Activated CD8-positive, alpha-beta memory T cell treated with anti-CD3 and anti-CD28 coated beads, Interleukin-2, amount 50 U/mL, for 48 hours (primary cell): ENCODE measurements around the gene FCGR3A.
A peak's percentile ranks its signal among the peaks of the same experiment; 100 is the strongest.
"Not testable (repeated sequence)": the region's sequence is repeated elsewhere in the genome, so short reads cannot be mapped to it uniquely, and the experiment has no call there.

ENCODE experiments used
- DNase-seq: peaks from one replicate; pipeline ENCODE4 v3.0.0-alpha.2; 2020

The FCGR3A gene

DNA sequence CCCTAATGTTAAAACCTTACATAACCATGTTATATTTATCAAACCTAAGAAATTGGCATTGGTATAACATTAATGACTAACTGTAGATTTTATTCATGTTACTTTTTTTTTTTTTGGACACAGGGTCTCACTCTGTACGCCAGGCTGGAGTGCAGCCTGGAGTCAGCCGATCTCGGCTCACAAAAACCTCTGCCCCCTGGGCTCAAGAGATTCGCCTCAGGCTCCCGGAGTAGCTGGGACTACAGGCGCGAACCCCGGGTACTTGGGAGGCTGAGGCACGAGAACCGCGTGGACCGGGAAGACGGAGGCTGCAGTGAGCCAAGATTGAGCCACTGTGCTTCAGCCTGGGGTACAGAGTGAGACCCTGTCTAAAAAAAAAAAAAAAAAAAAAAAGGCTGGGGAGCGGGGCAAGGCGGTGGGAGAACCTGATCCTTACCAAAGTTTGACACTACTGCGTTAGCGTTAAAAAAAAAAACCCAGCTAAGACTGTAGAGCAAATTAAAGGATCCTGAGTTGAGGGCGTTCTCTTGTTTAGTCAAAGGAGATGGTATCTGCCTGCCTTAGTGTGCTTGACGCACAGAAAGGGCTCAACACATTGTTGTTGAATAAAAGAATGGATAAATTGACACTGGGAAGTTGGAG, 20.0 kb downstream of the FCGR3A start:
- DNase-seq = not testable (repeated sequence)

DNA sequence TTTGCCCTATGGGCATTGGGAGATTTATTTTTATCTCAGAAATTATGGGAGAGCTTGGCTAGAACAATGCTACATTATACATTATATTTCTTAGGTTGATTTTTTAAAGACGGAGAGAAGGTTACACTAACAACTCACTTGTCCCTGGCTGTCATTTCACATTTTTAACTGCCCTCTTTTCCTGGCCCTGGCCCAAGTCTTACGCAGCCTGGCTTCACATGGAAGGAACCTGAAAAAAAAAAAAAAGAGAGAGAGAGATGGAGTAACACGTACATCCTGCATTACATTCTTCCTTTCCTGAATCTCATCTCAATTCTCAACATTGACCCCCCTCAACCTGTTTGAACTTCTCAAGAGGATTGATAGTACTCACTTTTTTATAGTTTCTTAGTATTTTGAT, 21.1 kb downstream of the FCGR3A start:
- DNase-seq = not testable (repeated sequence)

DNA sequence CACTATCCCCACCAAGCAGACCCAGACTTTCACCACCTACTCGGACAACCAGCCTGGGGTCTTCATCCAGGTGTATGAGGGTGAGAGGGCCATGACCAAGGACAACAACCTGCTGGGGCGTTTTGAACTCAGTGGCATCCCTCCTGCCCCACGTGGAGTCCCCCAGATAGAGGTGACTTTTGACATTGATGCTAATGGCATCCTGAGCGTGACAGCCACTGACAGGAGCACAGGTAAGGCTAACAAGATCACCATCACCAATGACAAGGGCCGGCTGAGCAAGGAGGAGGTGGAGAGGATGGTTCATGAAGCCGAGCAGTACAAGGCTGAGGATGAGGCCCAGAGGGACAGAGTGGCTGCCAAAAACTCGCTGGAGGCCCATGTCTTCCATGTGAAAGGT, 23.7 kb downstream of the FCGR3A start:
- not testable (repeated sequence) for DNase-seq

DNA sequence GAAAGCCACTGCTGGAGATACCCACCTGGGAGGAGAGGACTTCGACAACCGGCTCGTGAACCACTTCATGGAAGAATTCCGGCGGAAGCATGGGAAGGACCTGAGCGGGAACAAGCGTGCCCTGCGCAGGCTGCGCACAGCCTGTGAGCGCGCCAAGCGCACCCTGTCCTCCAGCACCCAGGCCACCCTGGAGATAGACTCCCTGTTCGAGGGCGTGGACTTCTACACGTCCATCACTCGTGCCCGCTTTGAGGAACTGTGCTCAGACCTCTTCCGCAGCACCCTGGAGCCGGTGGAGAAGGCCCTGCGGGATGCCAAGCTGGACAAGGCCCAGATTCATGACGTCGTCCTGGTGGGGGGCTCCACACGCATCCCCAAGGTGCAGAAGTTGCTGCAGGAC, 24.3 kb downstream of the FCGR3A start:
- not testable (repeated sequence) for DNase-seq

DNA sequence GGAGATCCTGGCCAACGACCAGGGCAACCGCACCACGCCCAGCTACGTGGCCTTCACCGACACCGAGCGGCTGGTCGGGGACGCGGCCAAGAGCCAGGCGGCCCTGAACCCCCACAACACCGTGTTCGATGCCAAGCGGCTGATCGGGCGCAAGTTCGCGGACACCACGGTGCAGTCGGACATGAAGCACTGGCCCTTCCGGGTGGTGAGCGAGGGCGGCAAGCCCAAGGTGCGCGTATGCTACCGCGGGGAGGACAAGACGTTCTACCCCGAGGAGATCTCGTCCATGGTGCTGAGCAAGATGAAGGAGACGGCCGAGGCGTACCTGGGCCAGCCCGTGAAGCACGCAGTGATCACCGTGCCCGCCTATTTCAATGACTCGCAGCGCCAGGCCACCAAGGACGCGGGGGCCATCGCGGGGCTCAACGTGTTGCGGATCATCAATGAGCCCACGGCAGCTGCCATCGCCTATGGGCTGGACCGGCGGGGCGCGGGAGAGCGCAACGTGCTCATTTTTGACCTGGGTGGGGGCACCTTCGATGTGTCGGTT, 24.8 kb downstream of the FCGR3A start:
- not testable (repeated sequence) for DNase-seq

DNA sequence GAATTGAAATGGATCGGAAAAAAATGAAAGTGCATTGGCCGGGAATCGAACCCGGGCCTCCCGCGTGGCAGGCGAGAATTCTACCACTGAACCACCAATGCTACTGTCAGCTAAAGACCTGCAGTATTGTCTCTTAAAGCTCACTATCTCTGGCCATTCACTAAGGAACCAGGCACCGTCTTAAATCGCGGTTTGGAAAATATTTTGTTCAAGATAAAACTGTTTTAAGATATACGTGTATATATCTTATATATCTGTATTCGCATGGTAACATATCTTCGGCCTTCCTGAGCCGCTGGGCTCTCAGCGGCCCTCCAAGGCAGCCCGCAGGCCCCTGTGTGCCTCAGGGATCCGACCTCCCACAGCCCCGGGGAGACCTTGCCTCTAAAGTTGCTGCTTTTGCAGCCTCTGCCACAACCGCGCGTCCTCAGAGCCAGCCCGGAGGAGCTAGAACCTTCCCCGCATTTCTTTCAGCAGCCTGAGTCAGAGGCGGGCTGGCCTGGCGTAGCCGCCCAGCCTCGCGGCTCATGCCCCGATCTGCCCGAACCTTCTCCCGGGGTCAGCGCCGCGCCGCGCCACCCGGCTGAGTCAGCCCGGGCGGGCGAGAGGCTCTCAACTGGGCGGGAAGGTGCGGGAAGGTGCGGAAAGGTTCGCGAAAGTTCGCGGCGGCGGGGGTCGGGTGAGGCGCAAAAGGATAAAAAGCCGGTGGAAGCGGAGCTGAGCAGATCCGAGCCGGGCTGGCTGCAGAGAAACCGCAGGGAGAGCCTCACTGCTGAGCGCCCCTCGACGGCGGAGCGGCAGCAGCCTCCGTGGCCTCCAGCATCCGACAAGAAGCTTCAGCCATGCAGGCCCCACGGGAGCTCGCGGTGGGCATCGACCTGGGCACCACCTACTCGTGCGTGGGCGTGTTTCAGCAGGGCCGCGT, 25.5 kb downstream of the FCGR3A start, which contains the start of gene HSPA6:
TSS of gene HSPA6 (plus strand) at position 724 of the 925 bp plus-strand sequence. CDS start at position 843, 119 bp downstream.
- DNase-seq = peak; percentile 97

DNA sequence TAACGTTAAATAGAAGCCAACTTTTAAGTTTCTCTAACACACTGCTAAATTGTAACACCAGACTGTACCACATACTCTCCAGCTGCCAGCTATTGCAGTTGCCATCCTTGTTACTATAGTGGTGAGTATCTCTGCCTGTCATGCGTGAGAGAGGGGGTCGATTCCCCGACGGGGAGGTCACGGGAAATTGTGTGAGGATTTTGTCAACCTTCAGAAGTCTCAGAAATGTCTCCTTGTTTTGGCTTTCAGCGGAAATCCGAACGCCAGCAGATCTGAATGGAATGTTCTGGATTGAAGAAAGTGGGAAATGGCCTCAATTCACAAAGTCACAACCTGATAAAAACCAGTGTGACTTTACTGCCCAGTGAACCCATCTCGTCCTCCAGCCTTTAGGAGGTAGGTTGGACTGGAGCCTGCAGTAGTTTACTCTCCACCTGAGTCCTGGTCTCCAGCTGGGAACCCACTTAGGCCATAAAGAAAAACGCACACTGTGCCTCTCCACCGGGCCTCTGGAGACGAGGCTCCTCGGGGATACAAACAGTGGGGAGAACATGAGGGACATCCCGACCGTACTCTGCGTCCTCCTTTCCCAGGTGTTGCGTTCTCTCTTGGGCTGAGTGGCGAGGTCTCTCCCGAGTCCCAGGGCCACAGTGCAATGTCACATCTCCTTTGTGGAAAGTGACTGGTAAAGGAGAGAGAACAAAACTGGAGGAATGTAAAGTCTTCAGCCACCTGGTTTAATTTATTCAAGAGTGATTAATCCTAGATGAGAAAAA, 26.4 kb downstream of the FCGR3A start:
- not testable (repeated sequence) for DNase-seq

DNA sequence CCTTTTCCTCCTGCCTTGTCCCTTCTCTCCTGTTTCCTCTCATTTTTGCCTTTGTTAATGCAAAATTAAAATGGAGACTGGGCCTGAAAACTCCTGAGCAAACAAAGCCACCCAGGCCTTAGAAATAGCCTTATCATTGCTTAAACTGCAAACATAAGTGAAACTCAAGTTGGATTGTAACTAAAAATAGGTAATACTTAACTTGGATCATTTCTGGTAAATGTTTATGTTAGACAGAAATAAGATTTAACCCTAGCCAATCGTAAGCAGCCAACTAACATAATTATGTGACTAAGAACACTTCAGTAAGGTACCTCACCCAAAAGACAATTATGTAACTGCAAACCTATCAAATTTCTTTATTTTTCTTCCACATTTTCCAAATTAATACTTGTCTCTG, 35.7 kb downstream of the FCGR3A start:
- DNase-seq = not testable (repeated sequence)

DNA sequence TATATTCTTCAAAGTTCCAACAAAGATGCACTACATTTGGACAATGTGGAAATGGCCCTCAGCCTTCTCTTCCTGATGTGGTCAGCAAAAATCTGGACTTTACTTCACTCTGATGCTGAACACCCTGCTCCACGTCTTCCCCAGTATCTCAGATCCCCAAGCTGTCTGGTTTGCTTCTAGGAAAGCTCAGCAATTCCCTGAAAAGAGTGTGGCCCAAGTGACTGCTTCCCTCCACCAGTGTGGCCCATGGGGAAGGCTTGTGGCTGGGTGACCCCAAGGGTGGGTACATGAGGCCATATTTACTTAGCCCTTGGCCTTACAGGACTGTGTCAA, 36.2 kb downstream of the FCGR3A start:
- DNase-seq = not testable (repeated sequence)

DNA sequence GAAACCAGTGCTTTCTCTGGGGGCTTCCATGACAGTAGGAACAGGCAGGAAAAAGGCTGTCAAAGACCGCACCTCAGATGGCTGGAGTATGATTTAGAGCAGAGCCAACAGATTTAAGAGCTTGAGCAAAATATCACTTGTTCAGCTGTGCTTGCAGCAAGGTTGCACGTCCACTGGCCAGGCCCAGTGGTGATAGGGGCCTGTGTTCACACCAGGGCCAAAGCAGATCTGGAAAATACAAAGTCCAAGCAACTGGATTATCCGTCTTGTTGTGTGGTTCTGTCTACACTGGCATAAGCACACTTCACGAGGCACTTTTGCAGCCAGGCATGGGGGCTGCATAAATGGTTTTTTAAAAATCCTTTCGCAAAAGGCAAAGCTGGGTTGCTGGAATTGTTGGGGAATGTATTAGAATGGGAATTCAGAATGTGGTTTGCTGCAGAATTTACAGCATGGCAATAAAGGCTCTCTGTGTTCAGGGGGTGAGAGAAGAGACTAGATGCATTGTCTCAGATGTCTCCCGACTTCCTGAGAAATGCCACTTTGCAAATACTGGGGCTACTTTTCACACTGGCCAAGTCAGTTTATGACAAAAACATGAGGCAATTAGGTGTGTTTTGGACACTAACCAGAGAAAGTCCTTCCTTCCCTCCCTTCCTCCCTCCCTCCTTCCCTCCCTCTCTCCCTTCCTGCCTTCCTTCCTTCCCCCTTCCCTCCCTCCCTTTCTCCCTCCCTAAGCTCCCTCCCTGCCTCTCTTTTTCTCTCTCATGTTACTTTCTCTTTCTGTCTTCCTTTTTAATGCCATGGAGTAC, 36.8 kb downstream of the FCGR3A start:
- not testable (repeated sequence) for DNase-seq

DNA sequence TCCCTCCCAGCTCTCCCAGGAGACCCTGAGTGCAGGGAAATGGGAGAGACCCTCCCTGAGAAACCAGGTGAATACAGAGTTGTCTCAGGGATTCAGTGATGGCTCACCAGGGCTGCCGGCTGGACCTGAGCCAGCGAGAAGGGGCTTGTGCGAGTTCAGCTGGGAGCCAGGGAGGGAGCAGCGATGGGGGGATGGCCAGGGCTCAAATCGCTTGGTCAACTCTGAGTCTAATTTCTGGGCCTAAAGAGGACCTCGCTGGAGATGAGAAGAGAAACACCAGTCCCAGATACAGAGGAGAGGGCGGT, 37.9 kb downstream of the FCGR3A start:
- DNase-seq = no peak

DNA sequence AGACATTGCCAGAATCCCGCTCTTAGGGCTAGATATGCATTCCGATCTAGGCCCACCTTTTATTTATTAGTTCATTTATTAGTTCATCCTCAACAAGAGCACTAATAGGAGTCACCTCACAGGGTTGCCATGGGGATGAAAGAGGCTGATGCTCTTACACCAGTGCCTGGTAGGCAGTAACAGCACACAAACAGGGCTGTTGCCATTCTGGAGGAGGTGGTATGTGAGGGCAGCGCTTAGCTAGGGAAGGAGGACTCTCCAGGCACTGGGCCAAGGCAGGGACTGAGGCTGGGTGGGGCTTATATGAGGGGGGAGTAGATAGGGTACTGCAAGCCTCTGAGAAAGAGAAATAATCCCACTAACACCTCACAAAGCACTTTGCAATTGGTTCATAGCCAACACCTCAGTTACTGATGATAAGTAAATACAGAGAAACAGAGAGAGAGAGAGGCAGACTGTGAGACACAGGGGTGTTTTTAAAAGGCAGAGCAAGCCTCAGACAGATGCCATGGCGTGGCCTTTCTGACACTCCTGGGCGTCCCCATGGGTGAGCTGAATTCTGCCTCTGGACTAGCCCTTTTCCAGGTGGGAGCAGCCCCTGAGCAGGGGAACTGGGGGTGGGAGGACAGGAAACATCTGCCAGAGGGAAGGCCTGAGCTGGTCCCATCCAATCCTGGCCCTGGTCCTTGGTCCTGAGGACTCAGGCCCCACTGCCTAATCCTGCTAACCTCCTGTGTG, 38.4 kb downstream of the FCGR3A start:
- no peak for DNase-seq

DNA sequence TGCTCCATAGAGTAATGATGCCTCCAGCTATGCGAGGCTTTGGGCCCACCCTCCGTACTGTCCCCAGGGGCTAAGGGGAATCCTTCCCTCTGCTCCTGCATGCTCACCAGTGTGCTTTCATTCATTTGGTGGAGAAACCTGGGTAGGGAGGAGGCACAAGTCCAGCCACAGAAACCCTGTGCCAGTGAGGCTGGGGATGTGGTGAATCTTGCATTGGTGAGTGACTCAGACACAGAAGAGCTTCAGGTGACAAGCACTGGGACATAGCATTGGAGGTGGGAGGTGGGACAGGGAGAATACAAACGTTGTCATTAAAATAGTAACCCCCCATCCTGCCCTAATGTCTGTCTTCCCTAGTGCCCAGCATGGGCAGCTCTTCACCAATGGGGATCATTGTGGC, 39.1 kb downstream of the FCGR3A start:
- DNase-seq = no peak

DNA sequence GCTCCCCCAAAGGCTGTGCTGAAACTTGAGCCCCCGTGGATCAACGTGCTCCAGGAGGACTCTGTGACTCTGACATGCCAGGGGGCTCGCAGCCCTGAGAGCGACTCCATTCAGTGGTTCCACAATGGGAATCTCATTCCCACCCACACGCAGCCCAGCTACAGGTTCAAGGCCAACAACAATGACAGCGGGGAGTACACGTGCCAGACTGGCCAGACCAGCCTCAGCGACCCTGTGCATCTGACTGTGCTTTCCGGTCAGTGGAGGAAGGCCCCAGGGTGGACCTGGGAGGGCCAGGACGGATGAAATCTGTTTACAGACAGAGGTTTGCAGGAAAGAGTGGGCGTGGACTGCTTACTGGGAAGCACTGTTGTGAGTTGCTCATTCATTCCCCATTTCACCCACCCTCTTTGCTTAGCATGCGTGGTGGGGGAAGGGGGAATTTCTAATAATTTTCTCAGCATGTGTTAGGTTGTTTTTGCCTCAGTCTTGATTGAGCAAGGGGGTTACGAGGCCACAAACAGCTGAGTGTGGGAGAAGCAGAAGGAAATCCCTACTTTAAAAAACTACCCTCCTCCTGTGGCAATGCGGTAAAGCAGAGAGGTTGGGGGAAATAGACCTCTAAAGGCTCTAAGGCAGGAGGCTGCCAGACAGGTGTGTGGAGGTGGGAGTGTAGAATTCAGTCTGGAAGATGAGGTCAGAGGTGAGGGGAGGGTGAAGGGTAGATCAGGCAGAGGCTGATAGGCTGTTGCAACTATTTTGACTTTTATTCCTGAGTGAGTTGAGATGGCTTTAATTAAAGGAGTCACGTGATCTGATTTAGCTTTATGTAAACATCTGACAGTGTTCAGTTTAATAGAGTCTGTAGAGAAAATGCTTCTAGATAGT, 43.0 kb downstream of the FCGR3A start:
- no peak for DNase-seq

DNA sequence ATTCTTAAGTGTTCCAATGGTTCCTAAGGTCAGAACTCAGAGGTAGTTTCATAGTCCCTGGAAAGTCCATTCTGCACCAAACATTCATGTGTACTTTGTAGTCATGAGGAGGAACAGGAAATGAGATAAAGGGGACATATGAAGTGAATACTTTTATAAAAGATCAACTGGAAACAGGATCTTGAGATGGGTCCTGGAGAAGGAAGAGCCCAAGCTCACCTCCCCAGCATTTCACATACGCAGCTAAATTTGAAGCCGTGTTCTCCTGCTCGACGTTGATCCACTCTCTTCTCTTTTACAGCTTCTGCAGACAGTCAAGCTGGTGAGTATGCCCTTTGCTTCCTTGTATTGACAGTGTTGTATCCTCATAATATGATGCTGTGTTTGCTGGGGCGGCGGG, 43.9 kb downstream of the FCGR3A start:
- no peak for DNase-seq

DNA sequence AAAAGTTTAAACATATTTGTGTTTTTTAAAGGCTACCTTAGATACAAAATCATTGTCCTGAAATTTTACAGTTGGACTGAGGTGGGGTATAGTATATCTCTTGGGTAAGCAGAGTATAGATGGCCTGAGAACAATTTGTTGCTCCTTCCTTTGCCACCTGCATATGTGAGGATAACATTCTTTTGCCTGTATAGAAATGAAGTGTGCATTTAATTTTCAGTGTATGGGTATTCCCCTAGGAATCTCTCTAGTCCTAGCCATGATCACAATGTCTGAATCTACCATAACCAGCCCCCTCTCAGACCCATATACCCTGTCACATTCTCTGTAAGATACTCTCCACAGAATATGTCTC, 46.2 kb downstream of the FCGR3A start:
- no peak for DNase-seq

DNA sequence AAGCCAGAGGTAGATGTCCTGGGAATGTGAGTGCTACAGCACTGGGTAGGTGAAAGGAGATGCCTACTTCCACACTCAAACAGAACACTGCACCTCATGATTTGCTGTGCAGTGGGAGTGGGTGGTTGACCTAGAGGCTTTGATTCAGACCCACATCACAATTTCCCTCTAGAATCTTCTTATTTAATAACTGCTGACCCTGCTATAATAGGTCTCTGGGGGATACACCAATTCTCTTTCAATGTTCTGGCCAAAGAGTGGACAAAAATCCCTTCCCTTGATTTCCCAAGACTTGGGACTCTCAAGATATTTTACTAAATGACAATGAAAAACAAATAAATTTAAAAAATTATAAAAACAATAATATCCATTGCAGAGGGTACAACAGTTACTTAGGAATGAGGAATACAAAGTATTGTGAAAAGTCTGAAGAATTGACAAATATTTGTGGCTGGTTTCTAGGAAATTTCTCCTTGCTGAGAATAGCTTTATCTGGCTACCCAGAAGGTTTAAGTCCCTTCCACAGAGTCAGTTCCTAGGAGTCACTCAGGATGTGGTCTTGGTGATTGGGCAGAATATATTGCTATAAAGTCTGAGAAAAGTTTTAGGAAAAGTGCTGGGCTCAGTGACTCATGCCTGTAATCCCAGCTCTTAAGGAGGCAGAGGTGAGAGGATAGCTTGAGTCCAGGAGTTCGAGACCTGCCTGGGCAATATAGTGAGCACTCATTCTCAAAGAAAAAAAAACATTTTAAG, 46.8 kb downstream of the FCGR3A start:
- no peak for DNase-seq

DNA sequence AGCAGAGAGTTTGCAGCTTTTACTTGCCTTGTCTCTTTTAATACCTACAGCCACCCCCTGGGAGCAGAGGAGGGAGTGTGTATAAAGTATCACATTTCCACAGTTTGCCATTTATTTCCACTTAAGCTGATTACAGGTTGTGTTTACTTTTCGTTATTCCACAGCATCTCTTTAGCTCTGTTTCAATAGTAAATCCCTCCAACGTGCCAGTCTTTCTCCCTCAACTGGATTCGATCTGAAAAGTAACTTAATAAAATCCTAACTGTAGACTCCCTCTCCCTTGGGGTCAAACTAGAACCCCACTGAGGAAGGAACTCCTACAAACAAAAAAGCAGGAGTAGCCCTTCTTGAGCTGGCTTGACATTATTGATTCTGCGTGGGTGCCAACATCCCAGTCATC, 47.4 kb downstream of the FCGR3A start:
- DNase-seq = no peak

DNA sequence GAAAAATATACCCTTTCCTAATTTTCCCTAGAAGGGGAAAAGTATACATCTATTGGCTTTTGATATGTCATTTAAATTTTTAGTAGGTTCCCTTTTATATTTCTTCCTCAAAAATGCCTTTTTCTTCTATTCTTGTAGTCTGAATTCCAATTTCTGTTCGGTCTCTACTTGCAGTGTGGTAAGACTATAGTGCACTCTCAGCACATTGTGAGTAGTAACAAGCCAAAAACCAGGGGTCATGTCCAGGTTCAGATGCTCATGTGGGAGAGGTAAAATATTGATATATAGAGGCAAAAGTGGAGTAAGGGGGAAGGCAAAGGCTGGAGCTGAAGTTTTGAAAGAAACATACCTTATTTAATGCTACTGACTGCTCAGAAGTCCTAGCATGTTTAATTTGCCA, 48.4 kb downstream of the FCGR3A start:
- no peak for DNase-seq
